Fibroblast of lung (primary cell): ENCODE measurements around the gene IFNGR1. TPM values are rescaled to one million over a fixed set of nuclear protein-coding genes. Genes with fewer than 3 reads are reported as not detected.

Experiments
- DNase-seq, 2 donors: peaks; one replicate each; pipeline versions ENCODE4 v3.0.0 to v3.0.0-alpha.2; 2010; ENCODE audit warnings: low read depth in 2 of 2
- H2AFZ ChIP-seq: 2 replicates; pipeline ENCODE4 v1.5.1; 2012; ENCODE audit warnings: low read length, control low read depth, inconsistent platforms
- H3K27ac ChIP-seq: 2 replicates; pipeline ENCODE4 v1.5.1; 2011; ENCODE audit warnings: low read length, control low read depth; ENCODE audit not compliant: insufficient read depth
- H3K27me3 ChIP-seq: 2 replicates; pipeline ENCODE4 v1.5.1; 2011; ENCODE audit warnings: mild to moderate bottlenecking, low read length; ENCODE audit not compliant: control insufficient read depth, insufficient read depth
- H3K36me3 ChIP-seq: 2 replicates; pipeline ENCODE4 v1.5.1; 2011; ENCODE audit warnings: low read length; ENCODE audit not compliant: control insufficient read depth, insufficient read depth
- H3K4me1 ChIP-seq: 2 replicates; pipeline ENCODE4 v1.5.1; 2011; ENCODE audit warnings: low read length; ENCODE audit not compliant: control insufficient read depth, insufficient read depth; ENCODE audit errors: extremely low read depth
- H3K4me2 ChIP-seq: 2 replicates; pipeline ENCODE4 v1.5.1; 2011; ENCODE audit warnings: low read length, control low read depth; ENCODE audit not compliant: insufficient read depth; ENCODE audit errors: extremely low read depth
- H3K4me3 ChIP-seq, 4 experiments: fragments of 200-600 bp in 1 of 4; sonication (generic) in 1 of 4; replicated peaks in 1 of 4; 2 replicates each; pipeline ENCODE4 v1.5.1; 2011 to 2016; ENCODE audit warnings: low read length in 4 of 4, low read depth in 3 of 4, mild to moderate bottlenecking in 3 of 4, control low read depth in 2 of 4, inconsistent platforms in 1 of 4, mixed read lengths in 1 of 4; ENCODE audit not compliant: insufficient read depth in 1 of 4; ENCODE audit errors: control extremely low read depth in 1 of 4
- H3K79me2 ChIP-seq: 2 replicates; pipeline ENCODE4 v1.5.1; 2012; ENCODE audit warnings: mild to moderate bottlenecking, low read length, inconsistent platforms; ENCODE audit not compliant: control insufficient read depth, insufficient read depth
- H3K9ac ChIP-seq: 2 replicates; pipeline ENCODE4 v1.5.1; 2011; ENCODE audit warnings: mild to moderate bottlenecking, low read length, control low read depth; ENCODE audit not compliant: insufficient read depth
- H3K9me3 ChIP-seq: 2 replicates; pipeline ENCODE4 v1.5.1; 2012; ENCODE audit warnings: low read depth, low read length; ENCODE audit not compliant: control insufficient read depth, insufficient read depth
- H4K20me1 ChIP-seq: 2 replicates; pipeline ENCODE4 v1.5.1; 2011; ENCODE audit warnings: low read length; ENCODE audit not compliant: control insufficient read depth, insufficient read depth; ENCODE audit errors: extremely low read depth
- EZH2 ChIP-seq: IDR thresholded peaks from 2 replicates; pipeline ENCODE4 v1.5.1; 2012; ENCODE audit warnings: low read length, control low read depth, mild to moderate bottlenecking; ENCODE audit errors: missing control alignments
- polyA plus RNA-seq, 2 donors: library from polyadenylated mRNA; depleted of rRNA in 1 of 2; stranded (reverse) in 1 of 2; unstranded in 1 of 2; fragments of >200 nt; gene quantifications; 2 replicates each; pipeline ENCODE4 v1.2.1, GENCODE V29; 2011 to 2012; ENCODE audit warnings: missing spikeins in 1 of 2
- total RNA-seq: library from RNA; depleted of rRNA; stranded (reverse); fragments of >200 nt; gene quantifications from 2 replicates; pipeline ENCODE4 v1.2.1, GENCODE V29; 2014
- TF ChIP-seq, protein P1 (sequence below), 2 donors: IDR thresholded peaks in 1 of 2; conservative IDR thresholded peaks in 1 of 2; 1 replicate in 1 of 2; 2 replicates in 1 of 2; pipeline ENCODE4 v1.5.1; 2011 to 2012; ENCODE audit warnings: low read length in 2 of 2, control low read depth in 1 of 2, inconsistent platforms in 1 of 2, low read depth in 1 of 2, mild to moderate bottlenecking in 1 of 2

IFNGR1 gene
- total and polyA plus RNA-seq, 2 donors (not counting 1 experiment from before 2014, with no cell fraction given), result 55.9 to 123 TPM

DNA sequence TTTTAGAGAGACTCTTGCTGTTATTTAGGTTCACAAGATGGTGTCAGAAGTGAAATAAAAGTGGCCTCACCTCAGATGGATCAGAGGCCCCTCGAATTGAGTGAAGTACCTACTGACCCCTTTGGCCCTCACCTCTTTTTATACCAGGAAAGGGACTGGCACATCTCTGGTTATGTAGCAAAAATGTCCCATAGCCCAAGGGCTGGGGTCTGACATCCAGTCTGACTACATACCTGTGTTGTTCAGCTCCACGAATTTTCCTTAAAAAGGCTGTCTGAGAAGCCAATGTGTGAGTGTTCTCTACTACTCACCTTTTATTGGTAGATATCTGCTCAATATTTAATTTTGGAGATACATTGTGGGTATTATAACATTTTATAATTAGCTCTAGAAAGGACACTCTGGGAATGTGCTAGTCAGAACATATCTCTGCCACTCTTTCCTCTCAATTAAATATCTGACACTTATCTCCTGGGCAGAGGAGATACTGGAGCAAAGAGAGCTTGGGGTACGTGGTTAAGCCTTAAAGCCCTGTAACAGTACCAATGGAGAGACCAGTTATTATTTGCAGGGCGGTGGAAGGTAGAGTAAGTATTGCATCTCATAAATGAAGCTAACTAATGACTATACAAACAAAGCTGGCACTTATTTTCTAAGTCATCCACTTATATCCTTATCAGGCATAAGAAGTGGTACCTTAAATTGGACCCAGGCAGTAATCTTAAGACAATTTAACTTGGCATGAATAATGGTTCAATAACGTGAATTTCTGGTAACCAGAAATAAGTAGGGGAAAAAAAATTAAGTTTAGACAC is 25.7 kb downstream of the IFNGR1 start:
- H3K36me3 ChIP-seq, result no peaks in the 10 kb centered on the region
- no peak overlapping the region for H2AFZ ChIP-seq
- no peaks in the 10 kb centered on the region for H3K4me1 ChIP-seq
- H3K79me2 ChIP-seq, result no peaks in the 10 kb centered on the region
- no peak overlapping the region for H3K4me2 ChIP-seq
- no peaks in the 10 kb centered on the region for H3K27me3 ChIP-seq
- no peak for TF ChIP-seq EZH2
- TF ChIP-seq, protein P1, sequence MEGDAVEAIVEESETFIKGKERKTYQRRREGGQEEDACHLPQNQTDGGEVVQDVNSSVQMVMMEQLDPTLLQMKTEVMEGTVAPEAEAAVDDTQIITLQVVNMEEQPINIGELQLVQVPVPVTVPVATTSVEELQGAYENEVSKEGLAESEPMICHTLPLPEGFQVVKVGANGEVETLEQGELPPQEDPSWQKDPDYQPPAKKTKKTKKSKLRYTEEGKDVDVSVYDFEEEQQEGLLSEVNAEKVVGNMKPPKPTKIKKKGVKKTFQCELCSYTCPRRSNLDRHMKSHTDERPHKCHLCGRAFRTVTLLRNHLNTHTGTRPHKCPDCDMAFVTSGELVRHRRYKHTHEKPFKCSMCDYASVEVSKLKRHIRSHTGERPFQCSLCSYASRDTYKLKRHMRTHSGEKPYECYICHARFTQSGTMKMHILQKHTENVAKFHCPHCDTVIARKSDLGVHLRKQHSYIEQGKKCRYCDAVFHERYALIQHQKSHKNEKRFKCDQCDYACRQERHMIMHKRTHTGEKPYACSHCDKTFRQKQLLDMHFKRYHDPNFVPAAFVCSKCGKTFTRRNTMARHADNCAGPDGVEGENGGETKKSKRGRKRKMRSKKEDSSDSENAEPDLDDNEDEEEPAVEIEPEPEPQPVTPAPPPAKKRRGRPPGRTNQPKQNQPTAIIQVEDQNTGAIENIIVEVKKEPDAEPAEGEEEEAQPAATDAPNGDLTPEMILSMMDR (conservative IDR thresholded peaks at IDR 0.05 in 1 of 2, IDR thresholded peaks at IDR 0.05 in 1 of 2; ENCODE audit: low read depth in 1 of 2, low read length in 2 of 2), result no peak
- H3K27ac ChIP-seq, result no peak overlapping the region
- no peaks in the 10 kb centered on the region for H4K20me1 ChIP-seq
- DNase-seq, result no peak
- no peaks in the 10 kb centered on the region for H3K9me3 ChIP-seq
- no peak overlapping the region for H3K9ac ChIP-seq
- no peak overlapping the region for H3K4me3 ChIP-seq

DNA sequence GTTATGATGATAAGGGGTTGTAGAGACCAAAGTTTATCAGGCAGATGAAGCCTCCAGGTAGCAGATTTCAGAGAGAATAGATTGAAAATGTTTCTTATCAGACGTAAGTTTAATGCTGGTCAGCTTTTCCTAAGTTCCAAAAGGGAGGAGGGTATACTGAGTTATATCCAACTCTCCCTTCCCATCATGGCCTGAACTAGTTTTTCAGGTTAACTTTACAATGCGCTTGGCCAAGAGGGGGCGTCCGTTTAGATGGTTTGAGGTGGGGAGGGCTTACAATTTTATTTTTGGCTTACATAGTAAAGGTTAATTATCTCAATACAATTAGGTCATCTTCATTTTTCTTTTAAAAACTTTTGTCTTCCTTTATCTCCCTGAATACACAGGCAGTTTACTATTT is 26.4 kb downstream of the IFNGR1 start:
- Histone ChIP-seq H3K9ac (no peak overlapping the region), H4K20me1 (no peaks in the 10 kb centered on the region), H3K36me3 (no peaks in the 10 kb centered on the region), H3K4me1 (no peaks in the 10 kb centered on the region), H2AFZ (no peak overlapping the region), H3K9me3 (no peaks in the 10 kb centered on the region), H3K4me2 (no peak overlapping the region), H3K27me3 (no peaks in the 10 kb centered on the region), H3K79me2 (no peaks in the 10 kb centered on the region), H3K27ac (no peak overlapping the region), H3K4me3 (no peak overlapping the region)
- no peak for DNase-seq
- TF ChIP-seq, protein P1 (conservative IDR thresholded peaks at IDR 0.05 in 1 of 2, IDR thresholded peaks at IDR 0.05 in 1 of 2; ENCODE audit: low read depth in 1 of 2, low read length in 2 of 2), result no peak
- TF ChIP-seq EZH2, result no peak

DNA sequence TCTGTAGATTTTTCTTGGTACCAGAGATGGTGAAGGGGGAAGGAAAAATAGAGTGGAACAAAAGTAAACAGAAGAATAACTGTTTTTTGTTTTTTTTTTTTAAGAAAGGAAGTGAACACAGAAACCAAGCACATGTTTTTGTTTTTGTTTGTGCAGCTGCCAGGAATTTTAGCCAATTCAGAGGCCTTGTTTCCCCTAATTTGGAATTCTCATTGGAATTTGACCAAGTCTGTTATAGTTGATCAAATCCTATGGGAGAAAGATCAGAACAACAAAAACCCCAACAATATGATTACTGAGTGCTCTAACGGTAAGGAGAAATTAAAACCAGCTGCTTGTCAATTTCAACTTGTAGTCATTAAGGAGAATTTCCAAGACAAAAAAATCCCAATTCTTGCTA is 27.5 kb downstream of the IFNGR1 start:
- DNase-seq, result peak in 1 of 2 donors; percentile 6
- Histone ChIP-seq H3K9me3 (no peaks in the 10 kb centered on the region), H4K20me1 (no peaks in the 10 kb centered on the region), H3K4me1 (no peaks in the 10 kb centered on the region), H3K36me3 (no peaks in the 10 kb centered on the region), H3K79me2 (no peaks in the 10 kb centered on the region), H2AFZ (no peak overlapping the region), H3K9ac (no peak overlapping the region), H3K4me3 (no peak overlapping the region), H3K27me3 (no peaks in the 10 kb centered on the region), H3K4me2 (no peak overlapping the region), H3K27ac (no peak overlapping the region)
- TF ChIP-seq EZH2, result no peak
- TF ChIP-seq, protein P1 (conservative IDR thresholded peaks at IDR 0.05 in 1 of 2, IDR thresholded peaks at IDR 0.05 in 1 of 2; ENCODE audit: low read depth in 1 of 2, low read length in 2 of 2), result no peak
